ENCODE measurements around the gene PHOX2A. TPM values are rescaled to one million over a fixed set of nuclear protein-coding genes. Genes with fewer than 3 reads are reported as not detected.

The PHOX2A gene
- total RNA-seq, 3 donors from 2014 or later (not counting 1 experiment from before 2014, with no cell fraction given): not detected

- TF ChIP-seq CTCF (IDR thresholded peaks at IDR 0.05): no peak
- intact Hi-C loops (cut with micrococcal nuclease): no loop called here
Measured at GRCh38 chr11:72250661-72251464, 6.9 kb upstream of the PHOX2A start.

DNA sequence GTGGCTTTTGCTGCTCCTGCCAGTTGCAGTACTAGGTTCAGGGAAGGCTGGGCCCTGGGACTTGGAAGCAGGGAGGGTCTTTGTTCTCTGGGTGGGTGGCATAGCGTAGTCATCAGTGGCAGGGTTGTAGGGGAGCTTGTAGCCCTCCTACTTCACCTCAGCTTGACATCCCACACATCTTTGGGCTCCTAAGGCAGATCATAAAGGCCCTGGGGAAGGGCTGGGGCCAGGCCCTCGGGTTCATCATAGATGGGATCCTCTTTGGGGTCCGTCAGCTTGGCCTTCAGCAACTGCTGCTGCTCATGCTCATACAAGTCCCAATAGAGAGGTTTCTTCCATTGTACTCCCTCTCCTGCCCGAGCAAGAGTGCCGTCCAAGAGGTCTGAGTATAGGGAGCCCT is 6.0 kb upstream of the PHOX2A start:
- Mint-ChIP-seq H3K27ac (no peak overlapping the region), H3K9me3 (no peaks in the 10 kb centered on the region), H3K36me3 (no peaks in the 10 kb centered on the region), H3K4me3 (no peak overlapping the region), H3K27me3 (ENCODE audit: low read depth in 2 of 2) (peaks cover 6 to 11% of the 10 kb centered on the region in 2 donors), H3K4me1 (no peaks in the 10 kb centered on the region)
- H3K9me3 ChIP-seq (ENCODE audit: control insufficient read depth, insufficient read depth, low read length): no peaks in the 10 kb centered on the region
- no peak for TF ChIP-seq CTCF (IDR thresholded peaks at IDR 0.05)
- intact Hi-C loops (cut with micrococcal nuclease): no loop called here
- peaks cover 18% of the 10 kb centered on the region for H3K27me3 ChIP-seq (ENCODE audit: control insufficient read depth, insufficient read depth, low read length)
- no peak overlapping the region for H3K27ac ChIP-seq (ENCODE audit: low read length)
- WGBS (ENCODE audit: insufficient coverage): 76% methylated on average over 3 of the region's 5 CpGs
- DNase-seq (no peak), ATAC-seq (no peak)
- peaks cover under 1% of the 10 kb centered on the region for H3K4me1 ChIP-seq (ENCODE audit: control insufficient read depth, insufficient read depth, low read length)
- H3K36me3 ChIP-seq (ENCODE audit: control insufficient read depth, insufficient read depth, low read length): no peaks in the 10 kb centered on the region
- H3K4me3 ChIP-seq (ENCODE audit: low read length): no peak overlapping the region

More at GRCh38 chr11:72250661-72251464, 6.9 kb upstream of the PHOX2A start:
- Mint-ChIP-seq H3K4me1 (no peaks in the 10 kb centered on the region), H3K27me3 (ENCODE audit: low read depth in 2 of 2) (peaks cover 6 to 13% of the 10 kb centered on the region in 2 donors), H3K27ac (no peak overlapping the region), H3K36me3 (no peaks in the 10 kb centered on the region), H3K9me3 (no peaks in the 10 kb centered on the region), H3K4me3 (no peak overlapping the region)
- H3K4me1 ChIP-seq (ENCODE audit: control insufficient read depth, insufficient read depth, low read length): no peaks in the 10 kb centered on the region
- no peaks in the 10 kb centered on the region for H3K9me3 ChIP-seq (ENCODE audit: control insufficient read depth, insufficient read depth, low read length)
- DNase-seq (no peak), ATAC-seq (no peak)
- H3K4me3 ChIP-seq (ENCODE audit: low read length): no peak overlapping the region
- peaks cover 10% of the 10 kb centered on the region for H3K27me3 ChIP-seq (ENCODE audit: control insufficient read depth, insufficient read depth, low read length)
- 90% methylated on average over 24 of the region's 24 CpGs for WGBS (ENCODE audit: insufficient coverage)
- no peak overlapping the region for H3K27ac ChIP-seq (ENCODE audit: low read length)
- H3K36me3 ChIP-seq (ENCODE audit: control insufficient read depth, insufficient read depth, low read length): no peaks in the 10 kb centered on the region

- no peaks in the 10 kb centered on the region for H3K36me3 Mint-ChIP-seq
- intact Hi-C loops (cut with micrococcal nuclease): no loop called here
- H3K9me3 ChIP-seq (ENCODE audit: control insufficient read depth, insufficient read depth, low read length): no peaks in the 10 kb centered on the region
- no peaks in the 10 kb centered on the region for H3K9me3 Mint-ChIP-seq
- peaks cover 0 to 12% of the 10 kb centered on the region in 2 donors for H3K4me1 Mint-ChIP-seq
- no peak overlapping the region for H3K4me3 Mint-ChIP-seq
- ATAC-seq: no peak
- H3K36me3 ChIP-seq (ENCODE audit: control insufficient read depth, insufficient read depth, low read length): no peaks in the 10 kb centered on the region
- DNase-seq: no peak
- no peak overlapping the region for H3K4me3 ChIP-seq (ENCODE audit: low read length)
- TF ChIP-seq CTCF (IDR thresholded peaks at IDR 0.05): no peak
- H3K27me3 ChIP-seq (ENCODE audit: control insufficient read depth, insufficient read depth, low read length): peaks cover 34% of the 10 kb centered on the region
- no peak overlapping the region for H3K27ac ChIP-seq (ENCODE audit: low read length)
- no peak overlapping the region for H3K27ac Mint-ChIP-seq
- H3K4me1 ChIP-seq (ENCODE audit: control insufficient read depth, insufficient read depth, low read length): peaks cover 9% of the 10 kb centered on the region
- WGBS (ENCODE audit: insufficient coverage): 32% methylated on average over 2 of the region's 2 CpGs
- H3K27me3 Mint-ChIP-seq (ENCODE audit: low read depth in 2 of 2): peaks cover 17 to 26% of the 10 kb centered on the region in 2 donors
Measured at GRCh38 chr11:72247584-72247983, 3.6 kb upstream of the PHOX2A start.

Data from natural killer cell (primary cell).